HUES64 (cell line): ENCODE measurements around the gene SENP7.

Experiments
- H3K27ac ChIP-seq: 2 replicates; pipeline ENCODE4 v1.7.0; 2013; ENCODE audit warnings: low read depth, low read length, inconsistent platforms
- H3K27me3 ChIP-seq: 2 replicates; pipeline ENCODE4 v1.6.1; 2013; ENCODE audit warnings: mild to moderate bottlenecking, low read length; ENCODE audit not compliant: insufficient read depth
- H3K36me3 ChIP-seq: 2 replicates; pipeline ENCODE4 v1.6.1; 2013; ENCODE audit warnings: mild to moderate bottlenecking, low read length; ENCODE audit not compliant: insufficient read depth
- H3K4me1 ChIP-seq: 2 replicates; pipeline ENCODE4 v1.6.1; 2013; ENCODE audit warnings: mild to moderate bottlenecking, low read length, moderate library complexity; ENCODE audit not compliant: insufficient read depth
- H3K4me3 ChIP-seq: 2 replicates; pipeline ENCODE4 v1.5.1; 2013; ENCODE audit warnings: mild to moderate bottlenecking, low read length, moderate library complexity
- H3K9ac ChIP-seq: 2 replicates; pipeline ENCODE4 v1.6.1; 2013; ENCODE audit warnings: mild to moderate bottlenecking, low read depth, low read length
- H3K9me3 ChIP-seq: 2 replicates; pipeline ENCODE4 v1.6.1; 2013; ENCODE audit warnings: low read depth, low read length; ENCODE audit not compliant: insufficient read depth
- WGBS: fragments of 150-250, 120-280 bp; methylation state at CpG from one replicate; pipeline ENCODE4 v1.1.7; 2013; ENCODE audit warnings: missing lambda C conversion rate; 5-methylcytosine and 5-hydroxymethylcytosine counted together

Gene SENP7

GRCh38 chr3:101536266-101536665 lies 23.3 kb upstream of the SENP7 start:
- Histone ChIP-seq H3K27ac (no peak overlapping the region), H3K27me3 (no peaks in the 10 kb centered on the region), H3K9ac (no peak overlapping the region)

DNA sequence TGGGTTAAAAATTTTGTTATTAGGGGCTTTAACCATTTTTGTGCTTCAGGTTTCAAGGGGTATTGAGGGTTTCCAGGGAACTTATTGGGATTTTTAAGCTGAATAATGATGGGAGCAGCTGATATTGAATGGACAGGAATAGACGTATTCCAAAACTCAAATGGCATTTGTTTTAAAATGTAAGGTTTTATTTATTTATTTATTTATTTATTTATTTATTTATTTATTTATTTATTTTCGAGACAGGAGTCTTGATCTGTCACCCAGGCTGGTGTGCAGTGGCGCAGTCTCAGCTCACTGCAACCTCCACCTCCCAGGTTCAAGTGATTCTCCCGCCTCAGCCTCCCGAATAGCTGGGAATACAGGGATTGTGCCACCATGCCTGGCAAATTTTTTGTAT lies 22.2 kb upstream of the SENP7 start:
- Histone ChIP-seq H3K4me3 (no peak overlapping the region), H3K27ac (no peak overlapping the region), H3K36me3 (no peaks in the 10 kb centered on the region), H3K4me1 (peaks cover 7% of the 10 kb centered on the region), H3K9me3 (peaks cover 4% of the 10 kb centered on the region; the same call in 1 of the 2 replicates), H3K27me3 (no peaks in the 10 kb centered on the region), H3K9ac (no peak overlapping the region)
- 93% methylated on average over 5 of the region's 5 CpGs for WGBS

More at GRCh38 chr3:101536266-101536665, 23.3 kb upstream of the SENP7 start:
- Histone ChIP-seq H3K4me3 (no peak overlapping the region), H3K4me1 (peaks cover 7% of the 10 kb centered on the region), H3K36me3 (no peaks in the 10 kb centered on the region), H3K9me3 (no peaks in the 10 kb centered on the region)
- 97% methylated on average over 1 of the region's 1 CpG for WGBS

- Histone ChIP-seq H3K36me3 (no peaks in the 10 kb centered on the region), H3K9me3 (peaks cover 12% of the 10 kb centered on the region), H3K27ac (no peak overlapping the region), H3K9ac (no peak overlapping the region), H3K27me3 (no peaks in the 10 kb centered on the region), H3K4me3 (no peak overlapping the region), H3K4me1 (peaks cover 7% of the 10 kb centered on the region)
- WGBS = 92% methylated on average over 1 of the region's 1 CpG
These were observed 20.6 kb upstream of the SENP7 start for GRCh38 chr3:101533603-101533968.

GRCh38 chr3:101532783-101533602 lies 20.0 kb upstream of the SENP7 start:
- Histone ChIP-seq H3K4me1 (peaks cover 7% of the 10 kb centered on the region), H3K4me3 (no peak overlapping the region), H3K36me3 (no peaks in the 10 kb centered on the region), H3K9ac (no peak overlapping the region), H3K9me3 (peaks cover 12% of the 10 kb centered on the region), H3K27ac (no peak overlapping the region), H3K27me3 (no peaks in the 10 kb centered on the region)
- 87% methylated on average over 7 of the region's 9 CpGs for WGBS

GRCh38 chr3:101531473-101532086 lies 18.6 kb upstream of the SENP7 start:
- H3K9ac ChIP-seq = no peak overlapping the region
- peaks cover 12% of the 10 kb centered on the region for H3K9me3 ChIP-seq
- H3K36me3 ChIP-seq = no peaks in the 10 kb centered on the region
- H3K27me3 ChIP-seq = no peaks in the 10 kb centered on the region
- 83% methylated on average over 2 of the region's 2 CpGs for WGBS
- peaks cover 7% of the 10 kb centered on the region for H3K4me1 ChIP-seq
- no peak overlapping the region for H3K27ac ChIP-seq
- no peak overlapping the region for H3K4me3 ChIP-seq

- H3K4me1 ChIP-seq = peaks cover 7% of the 10 kb centered on the region
- no peaks in the 10 kb centered on the region for H3K27me3 ChIP-seq
- H3K9me3 ChIP-seq = peaks cover 13% of the 10 kb centered on the region
- peak overlapping the region; percentile 65; the same call in 1 of the 2 replicates for H3K27ac ChIP-seq
- H3K9ac ChIP-seq = no peak overlapping the region
- H3K4me3 ChIP-seq = no peak overlapping the region
- no peaks in the 10 kb centered on the region for H3K36me3 ChIP-seq
- 67% methylated on average over 1 of the region's 2 CpGs for WGBS
These were observed 17.7 kb upstream of the SENP7 start for GRCh38 chr3:101530686-101531047.

- H3K27me3 ChIP-seq = no peaks in the 10 kb centered on the region
- peaks cover 7% of the 10 kb centered on the region for H3K4me1 ChIP-seq
- H3K27ac ChIP-seq = peak overlapping the region; percentile 33; the same call in 1 of the 2 replicates
- no peak overlapping the region for H3K4me3 ChIP-seq
- 68% methylated on average over 3 of the region's 4 CpGs for WGBS
- no peak overlapping the region for H3K9ac ChIP-seq
- no peaks in the 10 kb centered on the region for H3K36me3 ChIP-seq
- H3K9me3 ChIP-seq = peaks cover 19% of the 10 kb centered on the region
These were observed 17.0 kb upstream of the SENP7 start for GRCh38 chr3:101529816-101530685.

DNA sequence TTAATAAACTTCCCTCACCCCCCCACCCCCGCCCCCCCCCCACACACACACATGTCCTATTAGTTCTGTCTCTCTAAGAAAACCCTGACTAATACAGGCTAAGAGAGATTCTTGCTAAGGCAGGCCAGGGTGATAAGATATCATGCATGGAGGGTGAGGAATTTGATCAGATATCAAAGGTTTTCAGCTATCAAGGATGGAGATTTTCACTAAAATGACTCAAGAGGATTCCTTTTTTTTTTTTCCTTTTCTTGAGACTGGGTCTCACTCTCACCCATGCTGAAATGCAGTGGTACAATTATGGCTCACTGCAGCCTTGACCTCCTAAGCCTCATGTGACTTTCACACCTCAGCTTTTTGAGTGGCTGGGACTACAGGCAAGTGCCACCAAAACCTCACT lies 14.9 kb upstream of the SENP7 start:
- Histone ChIP-seq H3K4me3 (no peak overlapping the region), H3K36me3 (no peaks in the 10 kb centered on the region), H3K27me3 (no peaks in the 10 kb centered on the region), H3K9me3 (peaks cover 21% of the 10 kb centered on the region), H3K4me1 (peaks cover 7% of the 10 kb centered on the region), H3K27ac (no peak overlapping the region), H3K9ac (no peak overlapping the region)
- WGBS = no CpG with 5 or more reads among the region's 1 CpG

GRCh38 chr3:101527441-101527840 lies 14.4 kb upstream of the SENP7 start:
- no peaks in the 10 kb centered on the region for H3K27me3 ChIP-seq
- no peak overlapping the region for H3K27ac ChIP-seq
- no peak overlapping the region for H3K4me3 ChIP-seq
- H3K4me1 ChIP-seq = peaks cover 7% of the 10 kb centered on the region
- whole genome bisulfite sequencing = 90% methylated on average over 4 of the region's 4 CpGs
- peaks cover 21% of the 10 kb centered on the region for H3K9me3 ChIP-seq
- no peaks in the 10 kb centered on the region for H3K36me3 ChIP-seq
- no peak overlapping the region for H3K9ac ChIP-seq

DNA sequence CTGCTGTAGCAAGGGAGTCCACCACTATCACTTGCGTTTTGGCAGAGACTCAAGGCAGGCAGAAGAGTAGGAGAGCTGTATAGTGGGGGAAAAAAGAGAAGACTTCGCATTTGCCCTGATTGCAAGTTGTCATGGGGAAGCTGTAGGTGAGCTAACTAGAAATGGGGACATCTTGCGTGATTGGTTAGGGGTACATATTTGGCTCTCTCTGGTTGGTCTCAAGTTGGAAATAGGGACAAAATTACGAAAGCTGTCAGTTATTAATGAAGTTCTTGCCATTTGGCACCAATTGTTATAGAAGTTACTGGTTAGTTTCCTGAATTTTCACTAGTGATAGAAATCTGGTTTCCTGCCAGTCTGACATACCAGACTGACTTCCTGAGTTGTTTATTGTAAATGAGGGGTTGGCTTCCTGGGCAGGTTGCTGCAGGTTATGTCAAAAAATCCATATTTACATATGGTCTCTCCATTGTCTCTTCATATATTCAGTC lies 8.2 kb upstream of the SENP7 start:
- Histone ChIP-seq H3K4me3 (no peak overlapping the region), H3K27ac (no peak overlapping the region)
- 93% methylated on average over 4 of the region's 4 CpGs for WGBS

More for the DNA sequence above, 8.2 kb upstream of the SENP7 start:
- no peaks in the 10 kb centered on the region; the same call in 1 of the 2 replicates for H3K4me1 ChIP-seq
- H3K27me3 ChIP-seq = no peaks in the 10 kb centered on the region
- H3K9ac ChIP-seq = no peak overlapping the region
- no peaks in the 10 kb centered on the region for H3K36me3 ChIP-seq
- peaks cover 9% of the 10 kb centered on the region; the same call in 1 of the 2 replicates for H3K9me3 ChIP-seq
